Measurements from ENCODE around the gene ATP6V0B.

The ATP6V0B gene

DNA sequence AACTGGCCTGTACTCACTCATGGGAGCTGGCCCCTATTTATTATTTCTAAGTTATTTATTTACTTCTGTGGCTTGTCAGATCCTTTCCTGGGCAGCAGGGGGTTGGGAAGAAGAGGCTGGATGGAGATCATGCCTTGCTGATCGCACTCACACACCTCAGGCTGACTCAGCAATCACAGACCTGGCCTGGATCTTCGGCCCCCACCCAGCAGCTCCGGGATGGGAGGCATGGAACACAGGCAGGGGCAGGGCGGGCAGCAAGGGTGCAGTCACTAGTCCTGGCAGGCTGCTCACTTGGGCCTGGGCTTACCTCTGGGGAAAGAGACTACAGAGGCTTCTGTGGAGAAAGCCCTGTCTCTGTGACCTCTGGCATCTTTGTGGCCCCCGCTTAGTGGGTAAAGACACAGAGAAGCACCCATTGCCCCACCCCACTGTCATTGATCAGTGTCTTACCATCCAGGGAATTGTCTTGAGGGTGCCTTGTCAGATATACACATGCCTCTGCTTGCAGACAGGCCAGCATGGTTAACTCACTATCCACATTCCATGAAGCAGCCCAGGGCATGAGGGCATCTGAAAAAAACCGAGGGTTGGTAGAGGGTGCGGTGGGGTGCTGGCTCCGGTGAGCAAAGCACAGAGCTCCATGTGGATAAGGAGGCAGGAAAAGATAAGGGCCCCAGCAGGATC is 37.4 kb upstream of the ATP6V0B start:
- no peak overlapping the region for H3K9ac ChIP-seq (ENCODE audit: low read depth, low read length)
- H3K36me3 ChIP-seq (ENCODE audit: insufficient read depth, low read length): no peaks in the 10 kb centered on the region
- peaks cover 11% of the 10 kb centered on the region for H3K4me1 ChIP-seq (ENCODE audit: insufficient read depth, low read length)
- H3K9me3 ChIP-seq (ENCODE audit: control insufficient read depth, insufficient read depth, low read length): no peaks in the 10 kb centered on the region

DNA sequence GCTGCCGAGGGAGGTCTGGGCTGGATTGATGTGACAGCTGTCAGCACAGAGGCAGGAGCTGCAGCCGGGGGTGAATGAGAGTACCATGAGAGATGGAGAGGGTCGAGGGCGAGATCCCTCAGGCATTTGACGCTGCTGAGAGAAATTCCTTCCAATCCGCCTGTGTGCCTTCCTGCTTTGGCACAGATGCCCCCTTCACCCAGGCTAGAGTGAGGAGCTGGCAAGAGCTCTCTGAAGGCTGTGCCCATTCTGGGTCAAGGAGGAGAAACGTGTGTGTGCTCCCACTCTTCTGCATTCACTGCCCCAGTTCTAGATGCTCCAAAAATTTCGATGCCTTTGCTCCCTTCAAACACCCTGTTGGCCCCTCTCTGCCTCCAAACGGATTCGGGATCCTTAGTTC is 36.4 kb upstream of the ATP6V0B start:
- Histone ChIP-seq H3K9me3 (ENCODE audit: control insufficient read depth, insufficient read depth, low read length) (no peaks in the 10 kb centered on the region), H3K9ac (ENCODE audit: low read depth, low read length) (no peak overlapping the region), H3K4me1 (ENCODE audit: insufficient read depth, low read length) (peaks cover 11% of the 10 kb centered on the region), H3K36me3 (ENCODE audit: insufficient read depth, low read length) (no peaks in the 10 kb centered on the region)

DNA sequence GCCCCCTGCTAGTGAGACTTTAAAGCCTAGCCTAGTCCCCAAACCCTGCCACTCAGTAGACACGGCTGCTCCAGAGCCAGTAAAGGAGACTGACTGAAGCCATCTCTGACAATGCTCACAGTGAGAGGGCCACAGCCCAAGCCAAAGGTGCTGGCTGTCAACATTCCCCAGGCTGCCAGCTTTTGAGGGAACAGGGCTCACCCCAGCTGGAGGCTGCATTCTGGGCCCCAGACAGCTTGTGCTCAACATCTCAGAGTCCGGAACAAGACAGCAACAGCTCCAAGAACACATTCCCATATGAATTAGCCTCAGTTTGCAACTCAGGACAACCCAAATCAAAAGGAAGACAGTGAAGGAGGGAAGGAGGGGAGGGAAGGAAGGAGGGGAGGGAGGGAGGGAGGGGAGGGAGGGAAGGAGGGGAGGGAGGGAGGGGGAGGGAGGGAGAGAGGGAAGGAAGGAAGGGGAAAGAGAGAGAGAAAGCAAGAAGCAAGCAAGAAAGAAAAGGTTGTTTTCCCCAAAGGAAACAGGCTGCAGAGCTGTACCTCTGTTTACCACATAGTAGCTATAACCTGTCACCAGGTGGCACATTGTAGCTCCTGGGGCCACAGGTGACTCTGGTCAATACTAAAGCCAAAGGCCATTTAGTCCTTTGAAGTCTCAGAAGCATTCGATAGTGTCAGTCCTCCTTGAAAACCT is 35.7 kb upstream of the ATP6V0B start:
- H3K9me3 ChIP-seq (ENCODE audit: control insufficient read depth, insufficient read depth, low read length): no peaks in the 10 kb centered on the region
- H3K36me3 ChIP-seq (ENCODE audit: insufficient read depth, low read length): no peaks in the 10 kb centered on the region
- peaks cover 11% of the 10 kb centered on the region for H3K4me1 ChIP-seq (ENCODE audit: insufficient read depth, low read length)
- no peak overlapping the region for H3K9ac ChIP-seq (ENCODE audit: low read depth, low read length)

DNA sequence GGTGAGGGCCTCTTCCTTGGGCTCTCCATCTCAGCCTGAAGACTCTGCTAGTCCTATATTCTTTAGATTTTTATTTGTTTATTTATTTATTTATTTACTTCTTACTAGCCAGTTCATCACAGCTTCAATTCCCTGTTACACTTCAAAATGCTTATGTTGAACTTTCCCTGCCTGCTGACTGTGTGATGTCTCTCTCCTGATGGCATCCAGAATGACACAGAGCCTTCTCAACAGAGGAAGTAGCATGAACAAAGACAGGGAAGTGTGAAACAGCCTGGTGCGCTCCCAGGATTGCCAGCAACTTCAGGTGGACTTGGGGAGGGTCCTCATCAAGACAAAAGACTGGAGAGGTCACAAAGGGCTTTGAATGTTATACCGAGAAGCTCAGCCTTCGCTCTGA is 32.3 kb upstream of the ATP6V0B start:
- H3K9me3 ChIP-seq (ENCODE audit: control insufficient read depth, insufficient read depth, low read length): no peaks in the 10 kb centered on the region
- H3K4me1 ChIP-seq (ENCODE audit: insufficient read depth, low read length): no peaks in the 10 kb centered on the region; the same call in 1 of the 2 replicates
- no peaks in the 10 kb centered on the region for H3K36me3 ChIP-seq (ENCODE audit: insufficient read depth, low read length)
- H3K9ac ChIP-seq (ENCODE audit: low read depth, low read length): no peak overlapping the region

DNA sequence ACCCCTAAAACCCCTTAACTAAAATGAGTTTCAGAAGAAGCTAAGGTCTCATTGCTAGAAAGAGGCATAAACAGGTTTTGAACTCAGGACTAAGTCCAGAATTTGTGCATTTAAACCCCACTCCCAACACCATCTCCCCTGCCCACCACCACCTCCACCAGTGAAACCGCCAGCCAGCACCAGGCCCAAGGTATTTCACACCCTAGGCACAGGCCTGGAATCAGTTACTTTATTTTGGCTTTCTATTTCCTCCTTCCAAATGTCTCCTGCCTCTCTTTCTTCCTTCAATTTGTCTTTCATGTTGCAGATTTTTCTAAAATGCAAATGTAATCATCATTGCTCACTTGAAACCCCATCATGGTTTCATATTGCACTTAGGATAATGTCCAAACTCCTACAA is 29.9 kb upstream of the ATP6V0B start:
- H3K9ac ChIP-seq (ENCODE audit: low read depth, low read length): no peak overlapping the region
- no peaks in the 10 kb centered on the region for H3K9me3 ChIP-seq (ENCODE audit: control insufficient read depth, insufficient read depth, low read length)
- H3K4me1 ChIP-seq (ENCODE audit: insufficient read depth, low read length): peaks cover 4% of the 10 kb centered on the region
- no peaks in the 10 kb centered on the region for H3K36me3 ChIP-seq (ENCODE audit: insufficient read depth, low read length)

DNA sequence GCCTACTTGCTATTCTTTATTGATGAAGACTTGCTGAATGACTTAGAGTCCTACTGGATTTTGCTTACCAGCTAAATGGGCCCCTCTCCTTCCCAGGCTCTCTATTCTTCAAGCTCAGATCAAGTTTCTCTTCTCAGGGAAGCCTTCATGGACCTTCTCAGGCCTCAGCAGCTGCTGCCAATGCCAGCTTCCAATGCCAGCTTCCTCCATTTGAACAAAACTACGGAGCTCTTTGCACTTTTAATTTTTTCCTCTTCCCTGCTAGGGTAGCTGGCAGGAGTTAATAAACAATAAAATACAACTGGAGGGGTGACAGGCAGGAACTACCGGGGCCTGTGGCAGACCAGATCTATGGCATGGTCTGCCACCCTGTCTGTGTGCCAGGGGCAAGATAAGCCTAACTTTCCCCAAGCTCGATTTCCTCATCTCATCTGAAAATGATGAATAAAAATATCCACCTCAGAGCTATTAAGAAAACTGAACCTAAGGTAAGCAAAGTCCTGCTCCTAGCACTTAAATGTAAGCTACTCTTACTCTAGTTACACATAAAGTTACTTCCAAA is 29.0 kb upstream of the ATP6V0B start:
- Histone ChIP-seq H3K9me3 (ENCODE audit: control insufficient read depth, insufficient read depth, low read length) (no peaks in the 10 kb centered on the region), H3K36me3 (ENCODE audit: insufficient read depth, low read length) (no peaks in the 10 kb centered on the region), H3K9ac (ENCODE audit: low read depth, low read length) (peak overlapping the region; percentile 69), H3K4me1 (ENCODE audit: insufficient read depth, low read length) (peaks cover 4% of the 10 kb centered on the region)

DNA sequence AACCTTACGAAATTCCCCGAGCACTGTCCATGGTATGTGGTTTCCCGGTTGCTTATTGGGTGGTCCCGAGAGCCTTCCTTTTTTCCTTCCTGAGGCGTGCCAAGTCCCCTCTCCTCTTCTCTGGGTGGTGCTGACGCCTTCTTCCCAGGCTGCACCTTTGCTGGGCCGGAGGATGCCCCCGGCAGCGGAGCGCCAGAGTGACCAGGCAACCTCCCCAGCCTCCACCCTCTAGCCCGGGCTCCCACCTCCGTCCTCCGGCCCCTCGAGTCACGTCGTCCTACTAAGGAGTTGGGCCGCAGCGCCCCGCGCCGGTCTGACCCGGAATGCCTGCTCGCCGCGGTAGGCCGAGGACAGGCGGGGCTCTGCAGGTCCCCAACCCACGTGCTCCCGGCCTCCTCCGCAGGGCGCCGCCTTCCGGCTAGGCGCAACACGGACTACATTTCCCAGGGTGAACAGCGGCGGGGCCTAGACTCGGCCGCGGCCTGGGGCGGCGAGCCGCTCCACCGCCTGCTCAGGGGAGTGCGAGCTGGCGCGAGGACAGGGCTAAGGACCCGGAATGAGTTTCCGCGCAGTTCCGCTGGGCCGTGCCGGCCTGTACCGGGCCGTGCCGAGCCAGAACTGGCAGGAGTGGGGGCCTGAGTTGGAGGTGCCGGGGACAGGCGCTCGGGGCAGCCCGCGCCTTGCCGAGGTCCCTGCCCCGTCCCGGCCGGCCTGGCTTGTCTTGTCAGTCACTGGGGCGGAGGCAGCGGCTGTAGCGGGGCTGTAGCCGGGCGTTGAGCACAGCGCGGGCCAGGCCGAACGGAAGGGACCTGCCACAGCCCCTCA is 28.3 kb upstream of the ATP6V0B start, which contains the start of gene IPO13:
Gene IPO13 (plus strand): TSS at position 715 of the 825 bp plus-strand sequence. CDS start 651 bp downstream, outside the sequence.
- no peaks in the 10 kb centered on the region for H3K9me3 ChIP-seq (ENCODE audit: control insufficient read depth, insufficient read depth, low read length)
- H3K36me3 ChIP-seq (ENCODE audit: insufficient read depth, low read length): no peaks in the 10 kb centered on the region
- H3K4me1 ChIP-seq (ENCODE audit: insufficient read depth, low read length): peaks cover 4% of the 10 kb centered on the region
- peak within 1 kb of the TSS; percentile 69 for H3K9ac ChIP-seq (ENCODE audit: low read depth, low read length)

DNA sequence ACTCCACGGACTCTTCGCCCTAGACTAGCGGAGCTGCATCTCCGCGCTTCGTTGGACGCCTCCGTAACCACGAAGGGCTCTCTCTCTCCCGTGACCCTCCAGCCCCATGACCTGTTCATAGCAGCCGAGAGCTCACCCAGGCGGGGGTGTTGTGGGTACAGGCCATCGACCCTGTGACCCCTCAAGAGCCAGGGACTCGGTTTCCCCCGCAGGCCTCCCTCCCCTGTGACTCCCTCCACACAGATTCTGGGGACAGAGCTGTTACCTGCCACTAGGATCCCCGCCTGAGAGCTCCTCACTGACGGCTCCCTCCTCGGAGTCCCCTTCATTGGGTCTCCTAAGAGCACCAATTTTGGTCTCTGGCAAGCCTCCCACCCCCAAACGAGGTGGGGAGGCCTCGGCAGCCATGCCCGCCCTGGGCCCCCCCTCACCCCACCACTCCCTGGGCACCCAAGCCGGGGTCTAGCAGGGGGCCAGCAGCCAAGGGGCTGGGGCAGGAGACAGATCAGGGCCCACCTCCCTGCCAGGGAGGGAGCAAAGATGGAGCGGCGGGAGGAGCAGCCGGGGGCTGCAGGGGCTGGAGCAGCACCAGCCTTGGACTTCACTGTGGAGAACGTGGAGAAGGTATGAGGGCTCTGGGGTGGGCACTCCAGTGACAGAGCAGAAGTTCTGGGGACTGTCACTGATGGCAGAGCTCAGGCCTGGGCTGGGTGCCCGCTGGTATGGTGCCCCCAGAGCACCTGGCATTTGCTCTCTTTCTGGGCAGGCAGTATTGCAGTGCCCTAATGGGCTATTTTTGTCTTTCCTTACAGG is 27.5 kb upstream of the ATP6V0B start:
- H3K36me3 ChIP-seq (ENCODE audit: insufficient read depth, low read length): no peaks in the 10 kb centered on the region
- H3K9me3 ChIP-seq (ENCODE audit: control insufficient read depth, insufficient read depth, low read length): no peaks in the 10 kb centered on the region
- peaks cover 4% of the 10 kb centered on the region for H3K4me1 ChIP-seq (ENCODE audit: insufficient read depth, low read length)
- peak overlapping the region; percentile 69 for H3K9ac ChIP-seq (ENCODE audit: low read depth, low read length)

DNA sequence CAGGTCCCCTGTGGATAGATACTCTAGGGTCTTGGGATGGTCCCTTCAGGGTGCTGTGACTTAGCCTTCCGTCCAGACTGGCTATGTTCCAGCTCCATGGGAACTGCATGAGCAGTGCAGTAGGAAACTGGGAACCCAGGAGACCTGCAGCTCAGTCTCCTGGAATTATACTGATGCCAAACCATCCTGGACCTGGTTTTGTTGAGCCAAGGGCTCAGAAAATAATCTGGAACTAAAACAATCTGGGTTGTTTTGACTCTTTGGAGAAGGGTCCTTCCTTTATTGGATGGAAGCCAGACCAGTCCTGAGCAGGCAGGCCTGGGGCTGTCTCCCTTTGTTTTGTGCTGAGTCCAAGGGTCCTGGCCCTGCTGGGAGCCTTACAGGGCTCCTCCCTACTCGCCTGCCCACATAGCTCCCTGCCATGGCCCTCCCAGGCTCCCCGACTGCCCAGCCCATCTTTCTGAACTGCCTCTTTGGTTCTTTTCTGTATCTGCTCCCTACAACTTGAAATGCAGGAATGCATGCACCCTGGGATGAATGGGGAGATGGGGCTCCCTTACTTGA is 26.8 kb upstream of the ATP6V0B start:
- peak overlapping the region; percentile 69; the same call in 1 of the 2 replicates for H3K9ac ChIP-seq (ENCODE audit: low read depth, low read length)
- no peaks in the 10 kb centered on the region for H3K9me3 ChIP-seq (ENCODE audit: control insufficient read depth, insufficient read depth, low read length)
- H3K4me1 ChIP-seq (ENCODE audit: insufficient read depth, low read length): peaks cover 7% of the 10 kb centered on the region; the same call in 1 of the 2 replicates
- H3K36me3 ChIP-seq (ENCODE audit: insufficient read depth, low read length): no peaks in the 10 kb centered on the region

DNA sequence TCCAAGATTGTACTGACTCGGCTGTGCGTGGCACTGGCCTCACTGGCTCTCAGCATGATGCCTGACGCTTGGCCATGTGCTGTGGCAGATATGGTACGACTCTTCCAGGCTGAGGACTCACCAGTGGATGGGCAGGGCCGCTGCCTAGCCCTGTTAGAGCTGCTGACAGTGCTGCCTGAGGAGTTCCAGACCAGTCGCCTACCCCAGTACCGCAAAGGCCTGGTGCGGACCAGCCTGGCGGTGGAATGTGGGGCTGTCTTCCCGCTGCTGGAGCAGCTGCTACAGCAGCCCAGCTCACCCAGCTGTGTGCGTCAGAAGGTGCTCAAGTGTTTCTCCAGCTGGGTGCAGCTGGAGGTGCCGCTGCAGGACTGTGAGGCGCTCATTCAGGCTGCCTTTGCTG is 25.1 kb upstream of the ATP6V0B start:
- H3K9me3 ChIP-seq (ENCODE audit: control insufficient read depth, insufficient read depth, low read length): no peaks in the 10 kb centered on the region
- peaks cover 11% of the 10 kb centered on the region; the same call in 1 of the 2 replicates for H3K4me1 ChIP-seq (ENCODE audit: insufficient read depth, low read length)
- no peaks in the 10 kb centered on the region for H3K36me3 ChIP-seq (ENCODE audit: insufficient read depth, low read length)

DNA sequence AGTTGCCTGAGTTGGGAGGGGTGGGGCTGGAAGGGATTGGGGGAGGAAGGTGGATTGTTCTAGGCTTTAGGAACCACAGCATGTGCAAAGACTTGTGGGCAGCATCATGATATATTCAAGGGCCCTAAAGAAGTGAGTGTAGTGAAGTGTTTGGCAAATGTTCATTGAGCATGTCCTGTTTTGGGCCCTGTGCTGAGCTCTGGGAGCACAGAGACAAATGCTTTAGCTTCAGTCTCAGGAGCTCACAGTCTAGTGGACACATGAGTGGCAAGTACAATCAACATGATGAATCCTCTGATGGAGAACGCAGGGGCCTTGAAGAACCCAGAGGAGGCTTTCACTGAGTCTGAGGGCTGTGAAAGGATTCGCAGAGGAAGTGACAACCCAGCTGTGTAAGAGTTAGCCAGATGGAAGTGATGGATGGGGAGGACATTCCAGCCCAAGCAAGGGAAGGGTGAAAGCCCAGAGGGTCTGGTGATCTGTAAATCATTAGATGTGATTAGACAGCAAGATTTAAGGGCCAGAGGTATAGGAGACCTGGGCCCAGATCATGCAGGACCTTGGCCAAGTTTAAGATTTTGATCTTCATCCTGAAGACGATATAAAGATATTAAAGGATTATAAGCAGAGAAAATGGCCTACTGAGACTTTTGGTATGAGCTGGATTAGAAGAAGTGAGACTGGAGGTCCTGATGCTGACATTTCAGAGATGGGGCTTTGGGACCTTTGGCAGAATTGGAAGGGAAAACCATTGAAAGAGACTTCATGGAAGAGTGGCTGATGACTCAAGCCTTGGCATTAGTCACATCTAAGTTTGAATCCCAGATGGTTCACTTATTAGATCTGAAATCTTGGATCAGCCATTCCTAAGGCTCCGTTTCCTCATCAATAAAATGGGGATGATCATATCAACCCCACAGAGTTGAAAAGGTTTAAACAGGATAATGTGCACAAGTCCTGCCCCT is 23.5 kb upstream of the ATP6V0B start:
- Histone ChIP-seq H3K36me3 (ENCODE audit: insufficient read depth, low read length) (no peaks in the 10 kb centered on the region), H3K4me1 (ENCODE audit: insufficient read depth, low read length) (peaks cover 11% of the 10 kb centered on the region; the same call in 1 of the 2 replicates), H3K9ac (ENCODE audit: low read depth, low read length) (no peak overlapping the region), H3K9me3 (ENCODE audit: control insufficient read depth, insufficient read depth, low read length) (no peaks in the 10 kb centered on the region)

More for the DNA sequence above, 25.1 kb upstream of the ATP6V0B start:
- H3K9ac ChIP-seq (ENCODE audit: low read depth, low read length): no peak overlapping the region

DNA sequence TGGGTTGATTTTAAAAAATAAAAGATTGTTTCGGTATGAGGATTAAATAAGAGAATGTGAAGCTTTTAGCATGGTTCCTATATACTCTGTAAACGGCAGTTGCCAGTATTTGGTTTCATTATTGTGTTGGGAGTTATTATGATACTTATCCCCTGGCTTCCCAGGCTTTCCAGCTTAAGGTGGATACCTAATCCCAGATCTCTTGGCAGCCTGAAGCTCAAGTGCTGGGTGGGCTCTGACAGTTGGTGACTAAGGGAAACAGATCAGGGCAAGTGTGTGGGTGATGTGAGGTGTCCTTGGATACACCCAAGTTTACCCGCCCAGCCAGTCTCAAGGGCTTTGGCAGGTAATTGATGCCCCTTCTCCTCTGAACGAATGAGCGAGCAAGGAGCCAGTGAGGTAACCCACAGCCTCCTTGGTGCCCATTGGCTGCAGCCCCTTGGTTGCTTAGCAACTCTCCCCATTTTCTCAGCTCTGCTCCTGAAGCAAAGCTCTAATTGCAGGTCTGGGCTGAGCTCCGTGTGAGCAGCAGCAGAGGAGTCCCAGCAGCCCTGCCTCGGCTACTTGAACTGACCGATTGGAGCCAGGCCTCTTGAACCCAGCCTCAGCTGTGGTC is 21.9 kb upstream of the ATP6V0B start:
- H3K4me1 ChIP-seq (ENCODE audit: insufficient read depth, low read length): peaks cover 8% of the 10 kb centered on the region; the same call in 1 of the 2 replicates
- no peak overlapping the region for H3K9ac ChIP-seq (ENCODE audit: low read depth, low read length)
- H3K9me3 ChIP-seq (ENCODE audit: control insufficient read depth, insufficient read depth, low read length): no peaks in the 10 kb centered on the region
- H3K36me3 ChIP-seq (ENCODE audit: insufficient read depth, low read length): peaks cover 4% of the 10 kb centered on the region; the same call in 1 of the 2 replicates

All from ES-I3 (cell line).